ENCODE results near the gene USP19. TPM values are rescaled to one million over a fixed set of nuclear protein-coding genes. Genes with fewer than 3 reads are reported as not detected.

USP19 gene
- total RNA-seq, 1 donor from 2014 or later: 37.8 TPM

DNA sequence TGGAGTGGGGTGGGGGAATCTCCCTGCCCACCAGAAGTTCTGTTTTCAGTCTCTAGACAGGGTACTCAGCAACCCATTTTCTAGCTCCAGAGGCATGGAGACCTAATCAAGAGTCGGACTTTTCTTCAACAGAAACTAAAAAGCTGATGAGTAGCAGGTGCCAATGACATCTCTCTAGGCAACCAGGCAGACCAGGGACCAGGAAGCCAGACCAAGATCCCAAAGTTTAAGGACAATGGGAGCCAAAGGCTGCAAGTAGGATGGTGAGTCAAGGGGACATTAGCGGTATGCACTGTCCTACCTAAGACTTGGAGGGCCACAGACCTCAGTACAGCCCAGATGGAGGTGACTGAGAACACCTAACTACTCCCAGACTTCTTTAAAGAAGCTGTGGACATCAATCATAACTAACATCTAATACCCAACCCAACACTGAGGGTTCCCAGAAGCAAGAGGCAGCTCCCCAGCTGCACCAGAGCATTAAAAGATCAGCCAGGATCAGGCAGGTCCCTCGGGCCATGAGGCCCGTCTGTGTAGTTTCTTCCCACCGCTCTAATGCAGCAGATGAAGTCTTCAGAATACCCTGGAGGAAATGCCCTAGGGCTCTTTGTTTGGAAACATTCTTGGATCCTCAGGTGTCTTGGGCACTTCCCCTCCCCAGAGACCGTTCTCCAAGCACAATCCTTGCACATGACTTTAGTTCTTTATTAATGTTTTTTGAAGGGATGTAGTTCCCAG, 44.5 kb upstream of the USP19 start:
- TF ChIP-seq, protein P1, sequence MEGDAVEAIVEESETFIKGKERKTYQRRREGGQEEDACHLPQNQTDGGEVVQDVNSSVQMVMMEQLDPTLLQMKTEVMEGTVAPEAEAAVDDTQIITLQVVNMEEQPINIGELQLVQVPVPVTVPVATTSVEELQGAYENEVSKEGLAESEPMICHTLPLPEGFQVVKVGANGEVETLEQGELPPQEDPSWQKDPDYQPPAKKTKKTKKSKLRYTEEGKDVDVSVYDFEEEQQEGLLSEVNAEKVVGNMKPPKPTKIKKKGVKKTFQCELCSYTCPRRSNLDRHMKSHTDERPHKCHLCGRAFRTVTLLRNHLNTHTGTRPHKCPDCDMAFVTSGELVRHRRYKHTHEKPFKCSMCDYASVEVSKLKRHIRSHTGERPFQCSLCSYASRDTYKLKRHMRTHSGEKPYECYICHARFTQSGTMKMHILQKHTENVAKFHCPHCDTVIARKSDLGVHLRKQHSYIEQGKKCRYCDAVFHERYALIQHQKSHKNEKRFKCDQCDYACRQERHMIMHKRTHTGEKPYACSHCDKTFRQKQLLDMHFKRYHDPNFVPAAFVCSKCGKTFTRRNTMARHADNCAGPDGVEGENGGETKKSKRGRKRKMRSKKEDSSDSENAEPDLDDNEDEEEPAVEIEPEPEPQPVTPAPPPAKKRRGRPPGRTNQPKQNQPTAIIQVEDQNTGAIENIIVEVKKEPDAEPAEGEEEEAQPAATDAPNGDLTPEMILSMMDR (IDR thresholded peaks at IDR 0.05): no peak
- no peaks in the 10 kb centered on the region for H3K27me3 ChIP-seq
- no peak for DNase-seq (ENCODE audit: low spot score in 2 of 2)
- intact Hi-C loops (cut with DNase I): no loop called here
- H3K4me3 ChIP-seq: peak overlapping the region; percentile 82 to 95
- peak overlapping the region; percentile 86 to 93 for H3K27ac ChIP-seq
- peaks cover 21 to 27% of the 10 kb centered on the region in 2 donors for H3K36me3 ChIP-seq
- peaks cover 0 to 14% of the 10 kb centered on the region in 2 donors for H3K4me1 ChIP-seq
- no peaks in the 10 kb centered on the region for H3K9me3 ChIP-seq

DNA sequence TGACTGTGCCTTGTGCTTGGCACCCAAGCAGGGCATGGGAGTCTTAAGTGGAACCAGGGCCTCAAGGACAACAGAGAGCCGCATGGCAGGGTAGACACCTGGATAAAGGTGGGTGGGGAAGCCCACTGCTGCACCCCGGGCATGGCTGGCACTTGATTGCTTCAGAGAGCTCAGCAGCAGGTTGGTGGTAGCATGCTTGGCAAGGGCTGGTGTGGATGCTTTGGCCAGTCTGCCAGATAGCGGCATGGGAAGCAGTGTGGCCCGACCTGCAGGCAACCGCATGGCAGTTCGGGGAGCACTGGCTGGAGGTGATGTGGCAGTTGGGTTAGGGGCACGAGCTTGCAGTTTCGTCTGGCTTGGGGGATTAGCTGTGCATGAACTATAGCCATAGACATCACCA, 43.0 kb upstream of the USP19 start:
- Histone ChIP-seq H3K4me3 (no peak overlapping the region), H3K4me1 (peaks cover 0 to 13% of the 10 kb centered on the region in 2 donors), H3K27ac (no peak overlapping the region), H3K36me3 (peaks cover 21 to 27% of the 10 kb centered on the region in 2 donors), H3K9me3 (no peaks in the 10 kb centered on the region), H3K27me3 (no peaks in the 10 kb centered on the region)
- no peak for DNase-seq (ENCODE audit: low spot score in 2 of 2)
- intact Hi-C loops (cut with DNase I): no loop called here
- TF ChIP-seq, protein P1 (IDR thresholded peaks at IDR 0.05): no peak

DNA sequence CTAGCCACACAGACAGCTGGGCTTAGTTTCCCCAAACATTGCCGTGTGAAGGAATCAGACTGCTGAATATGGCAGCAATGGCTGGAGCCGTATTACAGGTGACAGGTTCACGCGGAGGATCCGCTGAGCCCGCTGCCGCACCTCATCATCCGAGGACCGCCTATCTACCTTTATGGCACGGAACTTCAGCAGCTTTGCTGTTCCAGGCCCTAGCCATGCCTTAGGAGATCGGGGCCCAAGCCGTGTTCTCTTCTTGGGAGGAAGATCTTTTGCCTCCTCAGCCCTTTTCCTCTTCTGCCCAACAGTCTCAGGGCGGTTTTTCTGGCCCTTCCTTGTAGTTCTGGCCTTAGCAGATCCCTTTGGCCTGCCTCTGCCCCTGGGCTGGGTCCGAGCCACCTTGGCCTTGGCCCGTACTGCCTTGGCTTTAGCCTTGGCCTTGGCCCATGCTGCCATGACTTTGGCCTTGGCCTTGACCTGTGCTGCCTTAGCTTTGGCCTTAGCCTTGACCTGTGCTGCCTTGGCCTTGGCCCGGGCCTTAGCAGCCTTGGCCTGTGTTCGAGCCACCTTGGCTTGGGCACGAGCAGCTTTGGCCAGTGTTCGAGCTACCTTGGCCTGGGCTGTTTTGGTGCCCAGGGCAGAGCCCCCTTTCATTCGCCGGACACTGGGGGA, 42.3 kb upstream of the USP19 start:
- Histone ChIP-seq H3K9me3 (no peaks in the 10 kb centered on the region), H3K36me3 (peaks cover 21 to 27% of the 10 kb centered on the region in 2 donors), H3K4me1 (peaks cover 0 to 13% of the 10 kb centered on the region in 2 donors), H3K27me3 (no peaks in the 10 kb centered on the region), H3K4me3 (no peak overlapping the region), H3K27ac (no peak overlapping the region)
- TF ChIP-seq, protein P1 (IDR thresholded peaks at IDR 0.05): no peak
- DNase-seq (ENCODE audit: low spot score in 2 of 2): no peak
- intact Hi-C loops (cut with DNase I): no loop called here

- no peak for DNase-seq (ENCODE audit: low spot score in 2 of 2)
- H3K27ac ChIP-seq: no peak overlapping the region
- H3K4me3 ChIP-seq: no peak overlapping the region
- TF ChIP-seq, protein P1 (IDR thresholded peaks at IDR 0.05): no peak
- H3K4me1 ChIP-seq: peaks cover 0 to 13% of the 10 kb centered on the region in 2 donors
- no peaks in the 10 kb centered on the region for H3K9me3 ChIP-seq
- peaks cover 21 to 27% of the 10 kb centered on the region in 2 donors for H3K36me3 ChIP-seq
- no peaks in the 10 kb centered on the region for H3K27me3 ChIP-seq
- intact Hi-C loops (cut with DNase I): no loop called here
Observed at GRCh38 chr3:49161808-49162530, 41.3 kb upstream of the USP19 start.

DNA sequence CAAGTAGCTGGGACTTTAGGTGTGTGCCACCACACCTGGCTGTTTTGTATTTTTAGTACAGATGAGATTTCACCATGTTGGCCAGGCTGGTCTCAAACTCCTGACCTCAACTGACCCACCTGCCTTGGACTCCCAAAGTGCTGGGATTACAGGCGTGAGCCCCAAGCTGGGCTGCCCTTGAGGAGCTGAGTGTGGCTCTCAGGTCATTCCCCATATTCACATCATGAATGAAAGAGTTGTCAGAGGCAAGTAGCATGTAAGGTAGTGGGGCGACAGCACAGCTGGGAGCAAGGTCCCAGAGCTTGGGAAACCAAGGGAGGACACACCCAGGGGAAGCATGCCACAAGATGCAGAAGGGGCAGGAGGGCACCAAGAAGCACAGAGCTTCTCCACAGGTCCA, 40.6 kb upstream of the USP19 start:
- TF ChIP-seq, protein P1 (IDR thresholded peaks at IDR 0.05): no peak
- H3K4me1 ChIP-seq: peaks cover 0 to 6% of the 10 kb centered on the region in 2 donors
- no peak overlapping the region for H3K4me3 ChIP-seq
- DNase-seq (ENCODE audit: low spot score in 2 of 2): no peak
- no peaks in the 10 kb centered on the region for H3K27me3 ChIP-seq
- intact Hi-C loops (cut with DNase I): no loop called here
- no peak overlapping the region for H3K27ac ChIP-seq
- peaks cover 21 to 27% of the 10 kb centered on the region in 2 donors for H3K36me3 ChIP-seq
- H3K9me3 ChIP-seq: no peaks in the 10 kb centered on the region
